Prostate gland (tissue), 2 donors: Measurements from ENCODE around the gene FMO2. TPM values are rescaled to one million over a fixed set of nuclear protein-coding genes. Genes with fewer than 3 reads are reported as not detected.

Experiments
- DNase-seq: peaks from one replicate; pipeline ENCODE4 v3.0.0-alpha.2; 2019; ENCODE audit warnings: low spot score
- H3K27ac ChIP-seq, 2 donors: fragments of 200-600 bp; sonication (generic); 2 replicates each; pipeline ENCODE4 v1.5.1; 2017 to 2019
- H3K27me3 ChIP-seq: fragments of 200-600 bp; sonication (generic); replicated peaks from 2 replicates; pipeline ENCODE4 v1.5.1; 2019; ENCODE audit not compliant: insufficient read depth
- H3K36me3 ChIP-seq, 2 donors: fragments of 200-600 bp; sonication (generic); 1 replicate in 1 of 2; 2 replicates in 1 of 2; pipeline versions ENCODE4 v1.5.1 to v1.8.1; 2017 to 2019
- H3K4me1 ChIP-seq: fragments of 200-600 bp; sonication (generic); replicated peaks from 2 replicates; pipeline ENCODE4 v1.5.1; 2019
- H3K4me3 ChIP-seq, 2 donors: fragments of 200-600 bp; sonication (generic); 2 replicates each; pipeline ENCODE4 v1.5.1; 2017 to 2019
- H3K9me3 ChIP-seq: fragments of 200-600 bp; sonication (generic); 2 replicates; pipeline ENCODE4 v1.5.1; 2017
- POLR2A ChIP-seq: fragments of 450-650 bp; IDR thresholded peaks from one replicate; pipeline ENCODE4 v1.6.1; 2016; ENCODE audit warnings: antibody characterized with exemption, mild to moderate bottlenecking
- POLR2AphosphoS5 ChIP-seq: sonication (generic); formaldehyde crosslinking; IDR thresholded peaks from one replicate; pipeline ENCODE4 v1.6.1; 2017; ENCODE audit warnings: antibody characterized with exemption
- WGBS: methylation state at CpG from one replicate; pipeline ENCODE4 v1.1.5; 2018; 5-methylcytosine and 5-hydroxymethylcytosine counted together
- intact Hi-C: fragments of 100-400 bp; cut with DNase I; formaldehyde crosslinking; loops from one replicate; pipeline ENCODE4 v1.14.2; 2022
- total RNA-seq, 2 donors: library from RNA; depleted of rRNA; stranded (reverse); fragments of >200 nt; gene quantifications; one replicate each; pipeline ENCODE4 v1.1.0, GENCODE V29; 2016
- TF ChIP-seq, protein P1 (sequence below), 4 experiments: fragments of 200-600 bp in 2 of 4; fragments of 450-650 bp in 2 of 4; sonication (generic) in 2 of 4; IDR thresholded peaks; 1 replicate in 3 of 4; 2 replicates in 1 of 4; pipeline ENCODE4 v1.5.1; 2016 to 2019; ENCODE audit warnings: antibody characterized with exemption in 4 of 4, mild to moderate bottlenecking in 2 of 4, moderate library complexity in 2 of 4

Gene FMO2, protein sequence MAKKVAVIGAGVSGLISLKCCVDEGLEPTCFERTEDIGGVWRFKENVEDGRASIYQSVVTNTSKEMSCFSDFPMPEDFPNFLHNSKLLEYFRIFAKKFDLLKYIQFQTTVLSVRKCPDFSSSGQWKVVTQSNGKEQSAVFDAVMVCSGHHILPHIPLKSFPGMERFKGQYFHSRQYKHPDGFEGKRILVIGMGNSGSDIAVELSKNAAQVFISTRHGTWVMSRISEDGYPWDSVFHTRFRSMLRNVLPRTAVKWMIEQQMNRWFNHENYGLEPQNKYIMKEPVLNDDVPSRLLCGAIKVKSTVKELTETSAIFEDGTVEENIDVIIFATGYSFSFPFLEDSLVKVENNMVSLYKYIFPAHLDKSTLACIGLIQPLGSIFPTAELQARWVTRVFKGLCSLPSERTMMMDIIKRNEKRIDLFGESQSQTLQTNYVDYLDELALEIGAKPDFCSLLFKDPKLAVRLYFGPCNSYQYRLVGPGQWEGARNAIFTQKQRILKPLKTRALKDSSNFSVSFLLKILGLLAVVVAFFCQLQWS
- total RNA-seq = 10 to 100 TPM in 1 of 2 donors, 1 to 10 TPM in 1; 6.5 to 10.6 TPM

DNA sequence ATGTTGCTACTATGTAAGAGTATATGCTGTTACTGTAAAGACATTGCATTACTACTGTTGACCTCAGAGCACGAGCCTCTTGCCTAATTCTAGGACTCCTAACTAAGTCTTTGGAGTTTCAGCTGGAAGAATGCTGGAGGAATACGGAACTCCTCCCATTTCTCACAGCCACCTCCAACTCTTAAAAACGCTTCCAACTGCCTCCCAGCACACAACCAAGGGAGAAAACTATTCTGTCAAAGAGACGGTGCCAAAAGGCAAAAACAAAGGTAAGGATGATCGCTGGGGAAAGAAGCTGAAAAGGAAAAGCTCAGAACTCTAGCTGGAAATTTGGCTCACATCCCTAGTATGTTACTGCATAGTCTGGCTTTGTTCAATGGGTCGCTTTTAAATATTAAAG lies at the start of gene FMO2:
TSS of gene FMO2 (plus strand) at position 210 of the 400 bp plus-strand sequence. CDS start 414 bp downstream, outside the sequence.
- TF ChIP-seq POLR2AphosphoS5 = no peak
- no peak for TF ChIP-seq POLR2A
- TF ChIP-seq, protein P1, sequence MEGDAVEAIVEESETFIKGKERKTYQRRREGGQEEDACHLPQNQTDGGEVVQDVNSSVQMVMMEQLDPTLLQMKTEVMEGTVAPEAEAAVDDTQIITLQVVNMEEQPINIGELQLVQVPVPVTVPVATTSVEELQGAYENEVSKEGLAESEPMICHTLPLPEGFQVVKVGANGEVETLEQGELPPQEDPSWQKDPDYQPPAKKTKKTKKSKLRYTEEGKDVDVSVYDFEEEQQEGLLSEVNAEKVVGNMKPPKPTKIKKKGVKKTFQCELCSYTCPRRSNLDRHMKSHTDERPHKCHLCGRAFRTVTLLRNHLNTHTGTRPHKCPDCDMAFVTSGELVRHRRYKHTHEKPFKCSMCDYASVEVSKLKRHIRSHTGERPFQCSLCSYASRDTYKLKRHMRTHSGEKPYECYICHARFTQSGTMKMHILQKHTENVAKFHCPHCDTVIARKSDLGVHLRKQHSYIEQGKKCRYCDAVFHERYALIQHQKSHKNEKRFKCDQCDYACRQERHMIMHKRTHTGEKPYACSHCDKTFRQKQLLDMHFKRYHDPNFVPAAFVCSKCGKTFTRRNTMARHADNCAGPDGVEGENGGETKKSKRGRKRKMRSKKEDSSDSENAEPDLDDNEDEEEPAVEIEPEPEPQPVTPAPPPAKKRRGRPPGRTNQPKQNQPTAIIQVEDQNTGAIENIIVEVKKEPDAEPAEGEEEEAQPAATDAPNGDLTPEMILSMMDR (IDR thresholded peaks at IDR 0.05) = no peak
- H3K27ac ChIP-seq = peak within 1 kb of the TSS; percentile 4 to 33
- H3K4me3 ChIP-seq = no peak within 1 kb of the TSS
- 30% methylated on average over 6 of the region's 6 CpGs for WGBS
- peak; percentile 8 for DNase-seq
- H3K9me3 ChIP-seq = no peaks in the 10 kb centered on the region
- H3K4me1 ChIP-seq = no peaks in the 10 kb centered on the region
- no peaks in the 10 kb centered on the region for H3K36me3 ChIP-seq
- intact Hi-C loops = no loop called here
- no peaks in the 10 kb centered on the region for H3K27me3 ChIP-seq

DNA sequence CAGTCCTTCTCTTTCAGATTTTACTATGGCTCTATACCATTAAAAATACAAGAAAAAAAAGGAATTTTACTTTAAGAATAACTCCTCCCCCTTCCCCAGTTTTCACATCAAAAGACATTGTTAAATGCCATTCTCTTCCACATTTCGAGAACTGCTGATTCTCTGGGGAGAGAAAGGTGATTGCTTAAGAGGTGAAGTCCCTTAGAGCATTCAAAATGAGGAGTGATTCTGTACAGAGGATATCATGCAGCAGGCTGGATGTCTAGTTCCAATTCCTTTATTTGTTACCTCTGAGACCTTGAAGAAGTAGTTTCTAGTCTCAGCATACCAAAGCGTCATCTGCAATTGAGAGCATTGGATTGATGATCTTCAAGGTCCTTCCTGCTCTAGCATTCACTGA lies 47.5 kb upstream of the FMO2 start:
- intact Hi-C loops = no loop called here
- WGBS = 43% methylated on average over 2 of the region's 2 CpGs

DNA sequence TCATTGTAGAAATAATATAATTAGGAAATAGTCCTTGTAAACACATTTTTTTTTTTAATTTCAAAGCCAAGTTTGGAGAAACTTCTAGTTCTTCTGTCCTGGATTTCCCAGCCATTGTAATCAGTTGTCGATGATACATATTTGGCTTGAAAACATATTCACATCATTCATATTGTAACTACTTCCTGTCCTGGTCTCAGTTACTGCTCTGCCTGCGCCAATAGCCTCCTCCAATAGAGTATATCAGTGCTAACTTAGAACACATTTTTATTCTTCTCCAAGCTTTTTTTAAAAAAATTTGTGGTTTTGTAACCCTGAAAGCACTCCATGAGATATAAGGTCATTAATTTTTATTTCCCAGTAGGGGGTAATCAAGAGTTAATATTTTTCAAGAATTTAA lies 46.1 kb upstream of the FMO2 start:
- H3K27me3 ChIP-seq = no peaks in the 10 kb centered on the region
- H3K4me3 ChIP-seq = no peak overlapping the region
- no peaks in the 10 kb centered on the region for H3K9me3 ChIP-seq
- peaks cover 6% of the 10 kb centered on the region for H3K4me1 ChIP-seq
- intact Hi-C loops = no loop called here
- H3K36me3 ChIP-seq = no peaks in the 10 kb centered on the region
- no peak overlapping the region for H3K27ac ChIP-seq
- TF ChIP-seq POLR2A (no peak), POLR2AphosphoS5 (no peak)
- TF ChIP-seq, protein P1 (IDR thresholded peaks at IDR 0.05) = no peak
- no peak for DNase-seq
- 72% methylated on average over 2 of the region's 2 CpGs for WGBS

More for the DNA sequence above, 47.5 kb upstream of the FMO2 start:
- Histone ChIP-seq H3K27me3 (no peaks in the 10 kb centered on the region), H3K36me3 (no peaks in the 10 kb centered on the region), H3K4me1 (peaks cover 1% of the 10 kb centered on the region), H3K4me3 (no peak overlapping the region), H3K27ac (peak overlapping the region in 1 of 2 donors; percentile 6), H3K9me3 (no peaks in the 10 kb centered on the region)
- no peak for DNase-seq
- no peak for TF ChIP-seq POLR2A
- TF ChIP-seq, protein P1 (IDR thresholded peaks at IDR 0.05) = no peak
- no peak for TF ChIP-seq POLR2AphosphoS5

DNA sequence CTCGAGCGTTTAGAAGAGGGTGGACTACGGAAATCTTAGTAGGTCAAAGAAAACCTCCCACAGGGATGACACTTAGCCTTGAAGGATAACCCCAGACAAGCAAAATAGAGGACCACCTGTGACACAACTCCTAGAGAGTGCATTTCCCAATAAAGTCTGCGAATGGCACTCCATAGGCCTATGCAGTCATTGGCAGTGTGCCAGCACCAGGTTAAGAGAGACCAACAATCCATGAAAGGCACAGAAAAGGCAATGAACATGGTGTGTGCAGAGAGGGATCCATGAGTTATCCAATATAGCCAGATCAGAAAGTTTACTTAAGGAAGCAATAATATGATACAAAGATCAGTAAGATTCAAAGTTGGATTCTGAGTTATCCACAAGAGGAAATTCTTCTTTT lies 45.2 kb upstream of the FMO2 start:
- Histone ChIP-seq H3K4me1 (peaks cover 6% of the 10 kb centered on the region), H3K36me3 (no peaks in the 10 kb centered on the region), H3K4me3 (no peak overlapping the region), H3K27me3 (no peaks in the 10 kb centered on the region), H3K9me3 (no peaks in the 10 kb centered on the region), H3K27ac (no peak overlapping the region)
- TF ChIP-seq POLR2A (no peak), POLR2AphosphoS5 (no peak)
- TF ChIP-seq, protein P1 (IDR thresholded peaks at IDR 0.05) = no peak
- intact Hi-C loops = no loop called here
- no peak for DNase-seq
- WGBS = 97% methylated on average over 4 of the region's 4 CpGs

DNA sequence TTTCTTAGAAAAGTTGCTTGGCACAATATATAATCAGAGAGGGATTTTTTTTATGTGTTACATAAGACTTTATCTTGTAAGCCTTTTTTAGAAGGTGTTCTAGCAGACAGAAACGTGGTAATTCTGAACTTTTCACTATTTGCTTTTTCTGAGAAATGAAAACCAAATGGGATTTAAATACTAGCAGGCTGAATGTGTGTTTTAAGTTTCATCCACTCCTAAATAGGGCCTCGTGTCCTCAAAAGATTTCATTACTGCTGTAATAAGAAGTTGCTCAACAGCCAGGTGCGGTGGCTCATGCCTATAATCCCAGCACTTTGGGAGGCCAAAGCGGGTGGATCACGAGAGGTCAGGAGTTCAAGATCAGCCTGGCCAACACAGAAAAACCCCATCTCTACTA lies 44.7 kb upstream of the FMO2 start:
- Histone ChIP-seq H3K36me3 (no peaks in the 10 kb centered on the region), H3K27ac (peak overlapping the region in 1 of 2 donors; percentile 66), H3K27me3 (no peaks in the 10 kb centered on the region), H3K4me1 (peaks cover 6% of the 10 kb centered on the region), H3K4me3 (no peak overlapping the region), H3K9me3 (no peaks in the 10 kb centered on the region)
- 72% methylated on average over 5 of the region's 5 CpGs for WGBS
- no peak for DNase-seq
- TF ChIP-seq, protein P1 (IDR thresholded peaks at IDR 0.05) = no peak
- no peak for TF ChIP-seq POLR2A
- TF ChIP-seq POLR2AphosphoS5 = no peak
- intact Hi-C loops = no loop called here
